Cardiac septum (tissue), 1 donor: ENCODE measurements around the gene SNX21. TPM values are rescaled to one million over a fixed set of nuclear protein-coding genes. Genes with fewer than 3 reads are reported as not detected.
A peak's percentile ranks its signal among the peaks of the same experiment; 100 is the strongest.
"Not testable (repeated sequence)": the region's sequence is repeated elsewhere in the genome, so short reads cannot be mapped to it uniquely, and the experiment has no call there.

ENCODE experiments used
- DNase-seq: peaks from one replicate; pipeline ENCODE4 v3.0.0-alpha.2; 2020; ENCODE audit warnings: low spot score
- intact Hi-C: fragments of 100-400 bp; cut with DNase I; formaldehyde crosslinking; loops from one replicate; pipeline ENCODE4 v1.14.0; 2022
- total RNA-seq: library from RNA; stranded (reverse); fragmentation: NEBNext Ultra II Directional; extraction: Animal tissue kit (Norgen Biotek cat#: 25700); gene quantifications from one replicate; pipeline ENCODE4 v1.2.1, GENCODE V29; 2021
- donor health status: DM: no; HTN: no; CAD: no.

SNX21 gene
- total RNA-seq, 1 donor from 2014 or later, result 19.5 TPM

- no peak for DNase-seq
- intact Hi-C loops, result no loop called here
Observed at GRCh38 chr20:45872626-45873025, 39.0 kb downstream of the SNX21 start.

- intact Hi-C loops, result no loop called here
- no peak for DNase-seq
Observed at GRCh38 chr20:45873409-45874103, 40.0 kb downstream of the SNX21 start.

- DNase-seq, intact Hi-C loops: not testable (repeated sequence)
Observed at GRCh38 chr20:45874104-45874481, 40.5 kb downstream of the SNX21 start.

GRCh38 chr20:45874576-45874975, 41.0 kb downstream of the SNX21 start:
- intact Hi-C loops, result no loop called here
- no peak for DNase-seq

- DNase-seq, result no peak
- intact Hi-C loops, result no loop called here
Observed at GRCh38 chr20:45878076-45878761, 44.6 kb downstream of the SNX21 start.

- intact Hi-C loops, result loop anchor here (2.0 kb wide), 1 partner anchor 90 kb away; no protein-coding TSS in a partner anchor
- peak; percentile 100 for DNase-seq
Observed at GRCh38 chr20:45880988-45881788, 47.6 kb downstream of the SNX21 start, which contains the start of gene ZSWIM1. ZSWIM1 (plus strand) TSS chr20:45881227; CDS start chr20:45882593, 1,366 bp downstream.

GRCh38 chr20:45882469-45883099, 49.0 kb downstream of the SNX21 start:
- no peak for DNase-seq
- intact Hi-C loops, result no loop called here

GRCh38 chr20:45883100-45883469, 49.5 kb downstream of the SNX21 start:
- DNase-seq, result no peak
- intact Hi-C loops, result no loop called here

- intact Hi-C loops, result no loop called here
- no peak for DNase-seq
Observed at GRCh38 chr20:45886590-45887345, 53.2 kb downstream of the SNX21 start.

GRCh38 chr20:45887346-45887715, 53.7 kb downstream of the SNX21 start, which contains the start of gene SPATA25:
SPATA25 (minus strand) TSS chr20:45887622; CDS start chr20:45887590, 32 bp downstream.
- intact Hi-C loops, result no loop called here
- no peak for DNase-seq

GRCh38 chr20:45888681-45889080, 55.1 kb downstream of the SNX21 start:
- intact Hi-C loops, result no loop called here
- no peak for DNase-seq

GRCh38 chr20:45890077-45890984, 56.7 kb downstream of the SNX21 start:
- peak; percentile 92 for DNase-seq
- intact Hi-C loops, result loop anchor here (2.0 kb wide), 1 partner anchor 80 kb away; no protein-coding TSS in a partner anchor

- peak; percentile 97 for DNase-seq
- intact Hi-C loops, result loop anchor here (1.0 to 2.0 kb wide), 2 partner anchors 44 to 80 kb away; no protein-coding TSS in a partner anchor
Observed at GRCh38 chr20:45890985-45891983, 57.7 kb downstream of the SNX21 start, which contains the start of the genes CTSA and NEURL2. CTSA (plus strand) TSS chr20:45891335; CDS start chr20:45891569, 234 bp downstream. NEURL2 (minus strand) TSS chr20:45891208; CDS start chr20:45890991, 217 bp downstream.

GRCh38 chr20:45892049-45892825, 58.6 kb downstream of the SNX21 start:
- intact Hi-C loops, result no loop called here
- no peak for DNase-seq
